IPS-18c (cell line): ENCODE results near the gene DPP9.
"Not testable (repeated sequence)": the region's sequence is repeated elsewhere in the genome, so short reads cannot be mapped to it uniquely, and the experiment has no call there.

Experiments used
- H3K4me3 ChIP-seq: 2 replicates; pipeline ENCODE4 v1.7.0; 2013; ENCODE audit warnings: low read depth, mild to moderate bottlenecking, low read length, moderate library complexity; ENCODE audit not compliant: insufficient read depth
- H3K9me3 ChIP-seq: one replicate; pipeline ENCODE4 v1.6.1; 2013; ENCODE audit warnings: mild to moderate bottlenecking, low read length, moderate library complexity; ENCODE audit not compliant: control insufficient read depth, insufficient read depth

DPP9 gene

DNA sequence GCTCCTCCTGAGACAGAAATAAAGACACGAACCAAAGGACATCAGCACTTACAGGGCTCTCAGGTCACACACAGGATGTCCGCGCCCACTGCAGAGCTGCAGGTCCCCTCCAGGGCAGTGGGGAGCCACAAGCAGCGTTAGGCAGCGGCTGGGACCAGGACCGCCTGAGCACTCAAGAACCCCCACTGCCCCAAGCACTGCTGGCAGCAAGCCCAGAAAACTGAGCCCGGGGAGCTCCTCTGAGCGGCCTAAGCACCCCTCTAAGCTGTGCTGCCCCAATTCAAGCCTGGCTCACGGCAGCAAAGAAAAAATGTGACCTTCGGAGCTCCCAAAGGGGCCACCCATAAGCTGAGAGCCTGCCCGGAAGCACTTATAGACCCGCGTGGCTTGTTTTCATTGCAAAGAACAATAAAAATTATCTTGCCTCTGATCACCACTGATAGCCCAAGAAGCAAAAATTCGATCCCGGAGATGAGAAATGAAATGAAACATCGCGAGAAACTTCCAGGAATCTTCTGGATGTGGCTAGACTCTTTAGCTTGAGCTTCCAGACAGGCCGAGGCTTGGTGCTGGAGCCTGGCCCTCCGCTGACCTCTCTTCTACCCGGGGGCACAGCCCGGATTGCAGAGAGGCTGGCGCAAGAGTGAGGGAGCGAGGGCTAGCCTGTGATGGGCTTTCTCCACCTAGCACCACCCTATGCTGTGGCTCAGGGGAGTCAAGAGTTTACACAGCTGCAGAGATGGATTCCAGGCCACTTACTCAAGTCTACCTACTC is 6.3 kb downstream of the DPP9 start:
- Histone ChIP-seq H3K9me3 (no peaks in the 10 kb centered on the region), H3K4me3 (no peak overlapping the region)

DNA sequence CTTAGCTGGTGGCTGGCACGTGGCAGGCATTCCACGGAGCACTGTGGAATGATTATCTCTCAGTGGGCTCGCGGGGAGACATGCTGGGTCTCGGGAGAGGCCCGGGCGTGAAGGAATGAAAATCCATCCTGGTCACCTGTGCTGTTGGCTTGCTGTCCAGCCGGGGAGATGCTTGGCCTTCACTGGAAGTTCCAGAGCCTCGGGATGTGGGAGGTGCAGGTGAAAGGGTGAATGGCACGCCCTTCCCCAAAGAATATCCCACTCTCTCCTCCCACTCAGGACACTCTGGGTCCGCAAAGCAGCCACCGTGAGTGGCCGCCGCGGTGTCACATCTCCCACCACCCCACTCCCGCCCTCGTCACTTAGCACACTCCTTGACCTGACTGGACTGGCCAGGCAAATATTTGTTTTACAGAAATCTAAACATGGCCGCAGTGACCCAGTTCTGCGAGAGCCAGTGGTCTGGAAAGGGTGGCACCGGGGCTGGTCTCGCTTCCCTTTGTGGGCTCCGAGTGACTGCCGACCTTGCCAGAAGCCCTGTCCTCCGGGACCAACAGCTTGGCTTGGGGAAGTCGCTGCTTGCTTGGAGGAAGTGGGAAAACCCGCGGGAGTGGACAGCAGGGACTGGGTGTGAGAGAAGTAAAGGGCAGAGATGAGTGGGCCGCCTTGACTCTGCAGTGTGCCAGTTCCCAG is 8.0 kb downstream of the DPP9 start:
- Histone ChIP-seq H3K4me3 (no peak overlapping the region), H3K9me3 (no peaks in the 10 kb centered on the region)

DNA sequence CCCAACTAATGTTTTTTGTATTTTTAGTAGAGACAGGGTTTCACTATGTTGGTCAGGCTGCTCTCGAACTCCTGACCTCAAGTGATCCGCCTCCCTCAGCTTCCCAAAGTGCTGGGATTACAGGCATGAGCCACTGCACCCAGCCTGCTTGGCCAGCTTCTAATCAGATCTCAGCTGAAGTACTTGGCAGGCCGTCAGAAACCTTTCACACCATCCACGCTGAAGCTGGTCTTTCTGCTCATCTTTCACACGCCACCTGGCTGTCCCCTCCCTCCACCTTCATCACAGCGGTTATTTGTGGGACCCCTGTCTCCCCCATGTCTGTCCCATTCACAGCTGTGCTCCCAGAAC is 8.5 kb downstream of the DPP9 start:
- H3K4me3 ChIP-seq: not testable (repeated sequence)

DNA sequence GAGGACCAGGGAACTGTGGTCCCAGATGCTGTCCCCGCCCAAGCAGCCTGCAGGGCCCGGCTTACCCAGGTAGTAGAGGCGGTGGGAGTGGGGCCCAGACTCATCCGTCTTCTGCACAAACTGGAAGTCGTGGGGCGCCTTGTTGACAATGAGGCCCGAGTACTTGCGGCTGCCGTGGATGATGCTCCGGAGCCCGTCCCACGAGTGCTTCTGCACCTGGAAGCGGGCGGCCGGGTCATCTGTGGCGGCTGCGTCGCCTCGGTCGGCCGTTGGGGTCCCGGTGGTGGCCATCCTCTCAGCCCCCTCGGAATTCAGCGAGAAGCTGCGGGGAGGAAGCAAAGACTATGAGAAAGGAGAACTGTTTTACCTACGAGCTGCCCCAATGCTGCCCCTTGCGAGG is 9.6 kb downstream of the DPP9 start:
- Histone ChIP-seq H3K9me3 (no peaks in the 10 kb centered on the region), H3K4me3 (no peak overlapping the region)

More for the DNA sequence above, 8.5 kb downstream of the DPP9 start:
- not testable (repeated sequence) for H3K9me3 ChIP-seq

DNA sequence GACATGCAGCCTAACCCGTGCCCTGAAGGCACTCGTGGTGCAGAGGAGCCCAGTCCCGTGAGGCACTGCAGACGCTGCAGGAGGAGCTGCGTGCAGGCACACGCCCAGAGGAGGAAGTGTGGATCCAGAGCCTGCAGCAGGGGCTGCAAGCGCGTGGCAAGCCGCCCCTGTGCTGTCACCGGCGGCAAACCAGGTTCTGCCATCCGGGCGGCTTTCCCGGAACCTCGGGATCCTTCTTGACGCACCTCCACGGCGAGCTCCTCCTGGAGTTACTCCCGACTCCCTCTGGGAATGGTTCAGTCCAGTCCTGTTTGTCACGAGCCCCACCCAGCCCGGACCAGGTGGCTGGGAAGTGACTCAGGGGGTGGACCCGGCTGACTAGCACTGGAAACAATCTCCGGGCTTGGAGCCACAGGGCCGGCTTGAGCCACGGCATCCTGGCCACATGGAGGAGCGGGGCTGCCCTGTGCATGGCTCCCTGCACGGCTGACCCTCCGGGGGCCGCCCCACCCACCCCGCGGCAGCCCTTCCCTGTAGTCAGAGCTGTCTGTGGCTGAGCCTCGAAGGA is 10.2 kb downstream of the DPP9 start:
- no peak overlapping the region for H3K4me3 ChIP-seq
- no peaks in the 10 kb centered on the region for H3K9me3 ChIP-seq

DNA sequence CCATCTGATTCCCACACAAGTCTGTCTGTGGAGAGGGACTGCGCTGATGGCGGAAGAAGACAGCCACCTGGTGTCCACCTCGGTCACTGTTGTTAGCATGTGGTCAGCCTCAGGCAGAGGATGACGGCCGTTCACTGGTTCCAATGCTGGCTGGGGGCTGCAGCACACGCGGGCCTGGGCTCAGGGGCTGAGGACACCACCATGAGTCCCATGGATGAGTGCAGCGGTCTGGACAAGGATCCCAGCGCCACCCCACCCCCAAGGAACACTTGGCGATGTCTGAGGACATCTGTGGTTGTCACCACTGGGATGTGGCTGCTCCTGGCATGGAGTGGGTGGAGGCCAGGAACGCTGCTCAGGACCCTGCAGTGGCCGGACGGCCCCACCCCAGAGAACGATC is 10.9 kb downstream of the DPP9 start:
- no peaks in the 10 kb centered on the region for H3K9me3 ChIP-seq
- no peak overlapping the region for H3K4me3 ChIP-seq

DNA sequence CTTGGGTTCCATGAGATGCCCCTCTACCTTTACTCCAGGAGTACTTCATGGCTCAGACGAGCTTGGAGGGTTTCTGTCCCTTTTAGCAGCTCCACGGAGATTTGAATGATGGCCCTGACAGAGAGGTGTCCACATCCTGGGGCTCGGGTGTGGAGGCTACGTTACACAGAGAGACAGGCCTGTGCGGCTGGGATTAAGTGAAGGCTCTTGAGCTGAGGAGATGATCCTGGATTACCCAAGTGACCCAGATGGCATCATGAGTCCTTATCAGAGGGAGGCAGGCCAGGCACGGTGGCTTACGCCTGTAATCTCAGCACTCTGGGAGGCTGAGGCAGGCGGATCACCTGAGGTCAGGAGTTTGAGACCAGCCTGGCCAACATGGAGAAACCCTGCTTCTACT is 12.4 kb downstream of the DPP9 start:
- Histone ChIP-seq H3K4me3 (no peak overlapping the region), H3K9me3 (no peaks in the 10 kb centered on the region)

DNA sequence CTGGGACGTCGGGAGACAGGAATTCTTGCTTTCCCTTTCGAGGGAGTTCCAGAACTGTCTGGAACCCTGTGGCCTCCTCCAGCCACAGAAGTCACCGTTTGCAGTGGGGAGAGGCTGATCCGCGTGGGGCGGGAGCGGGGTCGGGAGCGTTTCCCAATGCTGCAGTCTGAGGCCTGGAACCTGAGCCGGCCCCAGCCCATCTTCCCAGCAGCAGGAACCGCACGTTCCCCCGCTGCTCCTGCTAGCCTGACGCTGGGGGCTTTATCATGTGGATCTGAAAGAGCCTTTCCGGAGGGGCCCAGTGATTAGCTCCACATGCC is 13.4 kb downstream of the DPP9 start:
- Histone ChIP-seq H3K4me3 (no peak overlapping the region), H3K9me3 (no peaks in the 10 kb centered on the region)

DNA sequence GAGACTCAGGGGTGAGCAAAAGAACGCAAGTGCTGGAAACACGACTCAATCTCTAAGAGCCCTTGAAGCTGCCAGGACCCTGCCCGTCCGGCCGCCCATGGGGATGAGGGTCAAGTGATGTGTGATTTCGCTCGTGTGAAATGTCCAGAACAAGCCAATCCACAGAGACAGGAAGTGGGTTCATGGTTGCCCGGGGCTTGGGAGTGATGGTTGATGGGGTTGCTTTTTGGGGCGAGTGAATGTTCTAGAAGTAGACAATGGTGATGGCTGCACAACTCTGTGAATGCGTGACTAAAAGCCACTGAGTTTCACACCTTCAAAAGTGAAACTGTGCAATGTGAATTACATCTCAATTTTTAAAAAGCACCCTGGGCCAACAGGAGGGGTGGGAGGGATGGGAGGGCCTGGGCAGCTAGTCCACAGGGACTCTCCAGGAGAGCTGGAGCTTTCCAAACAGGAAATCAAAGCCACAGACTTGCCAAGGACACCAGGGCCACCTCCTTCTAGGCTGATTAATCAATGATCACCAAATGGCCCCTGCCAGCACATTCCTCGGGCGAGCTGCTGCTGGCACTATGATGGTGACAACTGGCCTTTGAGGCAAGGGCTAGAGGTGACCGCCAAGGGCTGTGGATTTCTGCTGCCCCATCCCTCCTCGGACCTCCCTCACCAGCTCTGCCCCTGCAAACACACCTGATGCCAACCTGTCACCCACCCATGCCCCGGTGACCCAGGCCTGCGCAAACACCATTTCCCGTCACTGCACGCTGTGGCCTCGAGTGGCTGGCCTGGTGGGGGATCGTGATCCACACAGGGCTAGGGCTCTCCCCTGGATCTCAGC is 14.0 kb downstream of the DPP9 start:
- H3K4me3 ChIP-seq: no peak overlapping the region

DNA sequence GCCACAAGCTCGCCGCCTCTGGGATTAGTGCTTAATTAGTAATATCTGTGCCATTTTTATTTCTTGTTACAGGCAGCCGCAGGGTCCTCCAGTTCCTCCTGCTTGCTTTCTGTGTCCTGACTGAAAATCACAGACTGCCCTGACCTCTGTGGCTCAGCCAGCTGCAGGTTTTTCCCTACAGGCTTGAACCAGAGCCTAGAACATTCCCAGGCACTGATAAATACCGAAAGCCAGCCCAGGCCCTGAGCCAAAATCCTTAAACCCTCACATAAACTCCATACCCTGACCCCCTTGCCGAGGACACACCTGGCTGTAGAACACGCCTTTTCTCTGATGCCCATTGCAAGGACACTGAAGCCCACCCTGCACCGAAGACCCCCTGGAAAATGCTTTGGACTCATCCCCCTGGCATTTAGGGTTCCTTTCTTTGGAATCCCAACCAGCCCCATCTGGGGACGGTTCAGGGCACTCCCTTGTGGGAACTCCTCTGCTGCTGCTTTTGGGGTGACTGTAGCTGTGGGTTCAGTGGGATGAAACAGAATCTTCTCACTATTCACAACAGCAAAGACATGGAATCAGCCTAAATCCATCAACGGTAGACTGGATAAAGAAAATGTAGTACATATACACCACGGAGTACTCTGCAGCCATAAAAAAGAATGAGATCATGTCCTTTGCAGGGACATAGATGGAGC is 15.5 kb downstream of the DPP9 start:
- no peaks in the 10 kb centered on the region for H3K9me3 ChIP-seq

More for the DNA sequence above, 14.0 kb downstream of the DPP9 start:
- no peaks in the 10 kb centered on the region for H3K9me3 ChIP-seq

DNA sequence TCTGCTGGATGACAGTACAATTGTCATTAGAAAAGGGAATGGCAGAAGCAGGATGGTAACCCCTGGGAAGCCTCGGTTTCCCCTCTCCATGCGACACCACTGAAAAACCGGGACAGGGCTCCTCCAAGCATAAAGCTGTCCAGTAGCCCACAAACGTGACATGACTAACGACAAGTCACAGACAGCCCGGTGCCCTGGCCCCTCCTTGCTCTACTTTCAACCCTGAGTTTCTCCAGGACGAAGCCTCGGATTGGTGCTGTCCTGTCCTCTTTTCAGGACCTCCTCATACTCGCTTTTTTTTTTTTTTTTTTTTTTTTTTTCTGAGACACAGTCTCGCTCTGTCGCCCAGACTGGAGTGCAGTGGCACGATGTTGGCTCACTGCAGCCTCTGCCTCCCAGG is 16.3 kb downstream of the DPP9 start:
- Histone ChIP-seq H3K4me3 (no peak overlapping the region), H3K9me3 (no peaks in the 10 kb centered on the region)

More for the DNA sequence above, 15.5 kb downstream of the DPP9 start:
- H3K4me3 ChIP-seq: no peak overlapping the region

DNA sequence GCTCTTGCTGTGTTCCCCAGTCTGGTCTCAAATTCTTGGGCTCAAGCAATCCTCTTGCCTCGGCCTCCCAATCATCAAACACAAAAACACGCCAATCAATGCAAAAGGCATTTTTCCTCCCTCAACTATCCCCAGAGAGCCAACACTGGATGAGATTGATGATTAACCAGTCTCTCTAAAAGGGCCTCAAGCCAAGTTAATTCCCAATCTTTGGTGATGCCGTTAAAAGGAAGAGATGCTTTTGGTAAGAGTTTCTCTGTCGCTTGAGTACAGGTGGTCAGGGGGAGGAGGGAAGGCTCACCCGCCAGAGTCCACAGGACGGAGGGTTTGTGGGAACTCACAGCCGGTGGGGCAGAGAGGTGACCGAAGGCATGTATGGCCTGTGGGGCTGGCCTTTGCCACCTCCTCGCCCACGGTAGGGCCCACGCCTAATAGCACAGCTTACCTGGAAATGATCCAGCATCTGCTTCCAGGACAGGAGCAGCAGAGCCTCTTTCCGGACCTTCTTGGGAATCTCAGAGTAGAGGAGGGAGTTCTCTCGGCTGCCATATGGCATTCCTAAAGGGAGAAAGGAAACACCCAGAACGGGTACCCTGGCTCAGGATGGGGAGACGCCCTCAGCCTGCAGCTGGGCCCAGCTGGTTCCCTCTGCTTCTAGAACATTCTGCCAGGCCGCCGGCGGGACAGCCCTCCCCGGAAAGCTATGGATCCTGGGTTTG is 18.1 kb downstream of the DPP9 start:
- no peak overlapping the region for H3K4me3 ChIP-seq
- H3K9me3 ChIP-seq: no peaks in the 10 kb centered on the region

DNA sequence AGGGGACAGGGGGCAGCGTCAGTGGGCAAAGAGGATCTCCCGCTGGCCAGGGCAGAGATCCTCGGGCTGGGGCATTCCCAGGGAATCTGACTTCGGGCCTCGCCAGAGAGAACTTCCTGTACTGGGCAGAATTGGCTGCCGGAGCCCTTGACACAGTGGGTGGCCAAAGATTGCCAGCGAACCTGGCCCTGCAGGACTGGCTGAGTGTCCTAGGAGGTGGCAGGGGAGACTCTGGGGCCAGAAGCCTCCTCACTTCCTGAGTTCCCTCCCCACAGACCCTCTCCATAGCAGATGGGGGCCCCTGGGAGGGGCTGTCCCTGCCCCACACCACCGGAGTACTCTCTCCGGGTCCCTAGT is 19.3 kb downstream of the DPP9 start:
- H3K9me3 ChIP-seq: no peaks in the 10 kb centered on the region

DNA sequence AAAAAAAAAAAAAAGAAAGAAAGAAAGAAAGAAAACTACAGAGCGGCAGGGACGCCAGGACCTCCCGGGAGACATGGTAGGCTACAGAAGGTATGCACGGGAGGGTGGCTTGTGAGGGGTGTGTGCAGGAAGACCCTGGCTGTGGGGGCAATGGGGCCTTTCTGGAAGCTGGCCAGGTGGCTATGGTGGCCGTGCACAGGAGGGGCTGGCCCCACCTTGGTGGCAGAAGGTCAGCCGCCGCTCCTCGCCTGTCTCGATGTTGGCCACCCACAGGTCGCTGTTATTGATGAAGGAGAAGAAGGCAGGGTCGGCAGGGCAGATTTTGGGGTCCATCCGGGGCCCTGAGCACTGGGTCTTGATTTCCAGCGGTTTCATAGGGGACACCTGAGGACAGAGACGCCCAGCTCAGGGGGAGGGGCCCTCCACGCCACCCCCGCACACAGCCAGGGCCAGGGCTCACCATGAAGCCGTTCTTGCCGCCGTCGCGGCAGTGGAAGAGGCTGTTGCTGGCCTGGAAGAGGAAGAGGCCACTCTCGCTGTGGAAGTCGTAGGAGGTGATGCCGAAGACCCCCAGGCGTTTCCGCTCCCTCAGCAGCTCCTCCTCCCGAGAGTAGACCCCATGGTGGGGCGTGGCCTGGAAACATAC is 19.8 kb downstream of the DPP9 start:
- H3K4me3 ChIP-seq: no peak overlapping the region
- no peaks in the 10 kb centered on the region for H3K9me3 ChIP-seq

More for the DNA sequence above, 19.3 kb downstream of the DPP9 start:
- H3K4me3 ChIP-seq: no peak overlapping the region

DNA sequence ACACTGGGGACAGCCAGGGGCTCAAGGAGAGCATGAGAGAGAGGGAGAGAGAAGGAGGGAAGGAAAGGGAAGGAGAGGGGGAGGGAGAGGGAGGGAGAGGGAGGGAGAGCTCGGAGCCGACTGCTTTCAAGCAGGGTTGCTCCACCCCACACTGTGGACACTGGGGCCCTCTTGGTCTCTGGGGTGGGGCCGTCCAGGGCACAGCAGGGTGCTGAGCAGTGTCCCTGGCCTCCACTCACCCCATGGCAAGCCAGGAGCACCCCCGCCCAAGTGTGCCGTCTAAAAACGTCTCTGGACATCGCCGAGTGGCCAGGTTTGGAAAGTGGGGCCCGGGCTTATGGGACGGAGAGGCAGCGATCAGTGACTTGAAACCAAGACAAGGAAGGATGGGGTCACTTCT is 20.9 kb downstream of the DPP9 start:
- H3K4me3 ChIP-seq: no peak overlapping the region
- no peaks in the 10 kb centered on the region for H3K9me3 ChIP-seq

DNA sequence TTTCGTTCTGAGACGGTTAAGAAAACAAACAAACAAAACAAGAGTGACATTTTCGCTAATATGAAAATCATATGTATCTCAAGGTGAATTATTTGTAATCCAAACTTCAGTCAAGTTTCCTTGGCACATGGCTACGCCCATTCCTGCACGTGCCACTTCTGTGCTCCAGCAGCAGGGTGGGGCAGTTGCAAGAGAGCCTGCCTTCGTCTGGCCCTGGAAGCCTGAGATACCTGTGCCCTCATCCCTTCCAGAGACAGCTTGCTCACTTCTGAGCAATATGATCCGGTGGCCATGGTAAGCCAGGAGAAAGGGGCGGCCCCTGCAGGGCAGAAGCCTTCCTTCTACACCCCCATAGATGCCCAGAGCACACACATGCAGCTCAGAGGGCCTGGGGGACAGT is 22.1 kb downstream of the DPP9 start:
- Histone ChIP-seq H3K4me3 (no peak overlapping the region), H3K9me3 (no peaks in the 10 kb centered on the region)

DNA sequence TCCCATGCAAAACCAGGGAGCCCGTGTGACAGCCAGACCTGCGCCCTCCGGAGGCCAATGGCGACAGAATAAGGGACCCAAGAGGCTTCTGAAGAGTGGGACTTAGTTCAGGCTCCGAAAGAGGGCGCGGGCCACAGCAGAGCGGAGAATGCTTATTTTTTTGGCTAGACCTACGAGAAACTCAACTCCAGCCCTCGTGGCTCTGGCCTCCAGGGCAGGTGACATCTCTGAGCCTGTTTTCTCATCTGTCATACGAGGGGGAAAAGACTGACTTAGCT is 23.0 kb downstream of the DPP9 start:
- Histone ChIP-seq H3K9me3 (no peaks in the 10 kb centered on the region), H3K4me3 (no peak overlapping the region)
